ENCODE measurements around the gene PTGES3L. TPM values are rescaled to one million over a fixed set of nuclear protein-coding genes. Genes with fewer than 3 reads are reported as not detected.
A peak's percentile ranks its signal among the peaks of the same experiment; 100 is the strongest.

PTGES3L gene
- total RNA-seq, 2 donors from 2014 or later, result 0.52 TPM; not detected in 1

GRCh38 chr17:43025766-43026537 is 46.1 kb upstream of the PTGES3L start:
- Histone ChIP-seq H3K4me1 (peaks cover 17% of the 10 kb centered on the region), H3K4me3 (no peak overlapping the region), H3K27me3 (no peaks in the 10 kb centered on the region), H3K36me3 (replicated peaks in 1 of 2; ENCODE audit: insufficient read depth in 1 of 2, low read depth in 2 of 2) (no peaks in the 10 kb centered on the region), H3K9me3 (no peaks in the 10 kb centered on the region), H3K27ac (no peak overlapping the region)
- ATAC-seq (no peak), DNase-seq (no peak)
- 41 to 55% methylated on average over 7 to 16 of the region's 16 CpGs for WGBS, 2 donors
- intact Hi-C loops (cut with DNase I), result loop anchor here (10.0 kb wide), 2 partner anchors 109 to 289 kb away; no protein-coding TSS in a partner anchor
- TF ChIP-seq POLR2A (IDR thresholded peaks at IDR 0.05), result no peak

DNA sequence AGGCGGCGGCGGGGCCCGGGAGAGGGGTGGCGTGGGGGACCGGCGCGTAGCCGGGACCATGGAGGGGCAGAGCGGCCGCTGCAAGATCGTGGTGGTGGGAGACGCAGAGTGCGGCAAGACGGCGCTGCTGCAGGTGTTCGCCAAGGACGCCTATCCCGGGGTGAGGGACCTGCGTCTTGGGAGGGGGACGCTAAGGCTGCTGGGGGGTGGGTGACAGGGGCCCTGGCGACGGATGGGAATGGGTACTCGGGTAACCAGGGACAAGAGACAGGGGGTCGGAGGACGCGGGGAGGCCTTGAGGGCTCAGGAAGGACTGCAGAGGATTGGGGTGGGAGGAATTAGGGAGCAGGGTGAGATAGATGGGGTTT is 45.4 kb upstream of the PTGES3L start:
- Histone ChIP-seq H3K4me3 (no peak overlapping the region), H3K27me3 (no peaks in the 10 kb centered on the region), H3K36me3 (replicated peaks in 1 of 2; ENCODE audit: insufficient read depth in 1 of 2, low read depth in 2 of 2) (no peaks in the 10 kb centered on the region), H3K9me3 (no peaks in the 10 kb centered on the region), H3K4me1 (peaks cover 21% of the 10 kb centered on the region), H3K27ac (peak overlapping the region in 1 of 4 donors; percentile 33)
- DNase-seq, result no peak
- 4 to 8% methylated on average over 17 to 24 of the region's 27 CpGs for WGBS, 2 donors
- TF ChIP-seq, protein P1, sequence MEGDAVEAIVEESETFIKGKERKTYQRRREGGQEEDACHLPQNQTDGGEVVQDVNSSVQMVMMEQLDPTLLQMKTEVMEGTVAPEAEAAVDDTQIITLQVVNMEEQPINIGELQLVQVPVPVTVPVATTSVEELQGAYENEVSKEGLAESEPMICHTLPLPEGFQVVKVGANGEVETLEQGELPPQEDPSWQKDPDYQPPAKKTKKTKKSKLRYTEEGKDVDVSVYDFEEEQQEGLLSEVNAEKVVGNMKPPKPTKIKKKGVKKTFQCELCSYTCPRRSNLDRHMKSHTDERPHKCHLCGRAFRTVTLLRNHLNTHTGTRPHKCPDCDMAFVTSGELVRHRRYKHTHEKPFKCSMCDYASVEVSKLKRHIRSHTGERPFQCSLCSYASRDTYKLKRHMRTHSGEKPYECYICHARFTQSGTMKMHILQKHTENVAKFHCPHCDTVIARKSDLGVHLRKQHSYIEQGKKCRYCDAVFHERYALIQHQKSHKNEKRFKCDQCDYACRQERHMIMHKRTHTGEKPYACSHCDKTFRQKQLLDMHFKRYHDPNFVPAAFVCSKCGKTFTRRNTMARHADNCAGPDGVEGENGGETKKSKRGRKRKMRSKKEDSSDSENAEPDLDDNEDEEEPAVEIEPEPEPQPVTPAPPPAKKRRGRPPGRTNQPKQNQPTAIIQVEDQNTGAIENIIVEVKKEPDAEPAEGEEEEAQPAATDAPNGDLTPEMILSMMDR (IDR thresholded peaks at IDR 0.05), result no peak
- TF ChIP-seq POLR2A (IDR thresholded peaks at IDR 0.05), result no peak
- intact Hi-C loops (cut with DNase I), result loop anchor here (10.0 kb wide), 2 partner anchors 110 to 290 kb away; no protein-coding TSS in a partner anchor
- no peak for ATAC-seq

DNA sequence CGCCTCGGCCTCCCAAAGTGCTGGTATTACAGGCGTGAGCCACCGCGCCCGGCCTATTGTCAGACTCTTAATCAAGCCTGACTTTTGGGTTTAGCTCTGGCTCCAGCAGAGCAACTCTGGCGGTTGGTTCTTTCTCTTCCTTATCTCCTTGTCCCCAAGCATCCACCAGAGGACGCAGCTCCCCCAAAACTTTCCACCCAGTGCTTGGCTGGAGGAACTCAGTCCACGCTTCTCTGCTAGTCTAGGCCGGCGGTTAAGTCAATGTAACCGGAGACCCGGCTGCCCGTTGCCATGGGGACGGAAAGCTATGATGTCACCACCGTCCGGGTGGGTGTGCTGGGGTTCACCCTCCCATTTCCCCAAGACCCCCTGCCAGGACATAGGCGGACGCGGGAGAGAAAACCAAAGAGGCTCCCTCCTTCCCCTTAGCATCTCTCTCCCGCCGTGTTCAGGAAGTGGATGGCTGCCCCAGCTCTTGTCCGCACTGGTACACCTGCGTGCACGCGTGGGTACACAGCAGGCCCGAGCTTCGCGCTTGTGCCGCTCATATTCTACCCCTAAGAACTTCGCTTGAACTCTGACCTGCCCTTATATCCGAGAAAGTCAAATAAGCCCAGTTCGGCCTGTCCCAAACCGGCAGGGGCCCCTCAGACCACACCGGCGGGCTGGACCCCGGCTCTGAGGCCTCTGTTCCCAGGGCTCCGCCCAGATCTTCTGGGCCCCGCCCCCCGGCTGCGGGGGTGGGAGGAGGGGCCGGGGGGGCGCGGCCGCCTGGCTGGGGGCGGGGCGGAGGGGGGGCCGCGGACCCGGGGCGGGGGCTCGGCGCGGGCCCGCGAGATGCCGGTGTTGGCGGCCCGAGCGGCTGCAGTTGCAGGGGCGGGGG is 44.8 kb upstream of the PTGES3L start, which contains the start of gene RND2:
RND2 (plus strand) TSS at position 825 of the 883 bp plus-strand sequence. CDS start 117 bp downstream, outside the sequence.
- Histone ChIP-seq H3K4me3 (peak within 1 kb of the TSS; percentile 10 to 14), H3K36me3 (replicated peaks in 1 of 2; ENCODE audit: insufficient read depth in 1 of 2, low read depth in 2 of 2) (no peaks in the 10 kb centered on the region), H3K9me3 (no peaks in the 10 kb centered on the region), H3K4me1 (peaks cover 28% of the 10 kb centered on the region), H3K27ac (peak within 1 kb of the TSS; percentile 33 to 75 (median 60)), H3K27me3 (no peaks in the 10 kb centered on the region)
- WGBS, 2 donors, result 3 to 4% methylated on average over 31 to 41 of the region's 61 CpGs
- intact Hi-C loops (cut with DNase I), result loop anchor here (10.0 kb wide), 2 partner anchors 110 to 290 kb away; no protein-coding TSS in a partner anchor
- ATAC-seq, result peak; percentile 75
- peak; percentile 85 to 91 (median 90) for DNase-seq
- peak in 2 of 3 donors; percentile 52 to 70 for TF ChIP-seq POLR2A (IDR thresholded peaks at IDR 0.05)
- TF ChIP-seq, protein P1 (IDR thresholded peaks at IDR 0.05), result peak; percentile 33 to 82 (median 70)

DNA sequence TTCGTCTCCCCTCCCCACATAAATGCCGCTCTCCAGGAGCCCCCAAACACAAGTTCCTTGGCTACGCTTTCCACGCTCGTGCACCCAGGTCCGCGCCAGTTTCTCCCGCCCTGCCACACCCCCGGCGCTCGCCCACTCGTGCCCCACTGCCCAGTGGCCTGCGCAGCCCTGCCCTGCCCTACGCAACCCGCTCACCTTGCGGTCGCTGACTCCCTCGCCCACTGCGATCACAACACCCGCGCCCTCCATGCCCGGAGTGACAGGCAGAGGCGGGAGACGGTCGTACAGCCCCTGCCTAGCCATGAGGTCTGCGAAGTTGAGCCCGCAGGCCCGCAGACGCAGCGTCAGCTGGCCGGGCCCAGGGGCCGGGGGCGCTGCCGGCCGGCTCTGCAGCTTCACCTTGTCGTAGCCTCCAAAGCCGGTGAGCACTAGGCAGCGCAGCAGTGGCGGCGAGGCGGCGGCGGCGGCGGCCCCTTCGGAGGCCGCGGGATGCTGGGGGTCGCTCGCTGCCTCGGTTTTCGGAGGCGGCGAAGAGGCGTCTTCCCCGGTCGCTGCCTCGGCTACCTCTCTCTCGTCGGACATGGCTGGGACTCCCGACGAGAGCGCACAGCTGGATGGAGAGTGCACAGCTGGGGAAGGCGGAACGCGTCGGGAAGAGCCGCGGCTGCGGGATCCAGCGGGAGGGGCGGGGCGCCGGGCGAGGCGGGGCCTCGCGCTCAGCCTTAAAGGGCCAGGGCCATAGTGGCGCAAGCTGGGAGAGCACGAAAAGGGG is 42.0 kb upstream of the PTGES3L start, which contains the start of gene VAT1:
VAT1 (minus strand) TSS at position 645 of the 772 bp plus-strand sequence; CDS start at position 582, 63 bp downstream.
- Histone ChIP-seq H3K9me3 (no peaks in the 10 kb centered on the region), H3K27ac (peak within 1 kb of the TSS; percentile 63 to 83 (median 76)), H3K4me1 (peaks cover 31% of the 10 kb centered on the region), H3K27me3 (no peaks in the 10 kb centered on the region), H3K36me3 (replicated peaks in 1 of 2; ENCODE audit: insufficient read depth in 1 of 2, low read depth in 2 of 2) (no peaks in the 10 kb centered on the region), H3K4me3 (peak within 1 kb of the TSS; percentile 55 to 90)
- intact Hi-C loops (cut with DNase I), result loop anchor here (10.0 kb wide), 2 partner anchors 113 to 293 kb away; no protein-coding TSS in a partner anchor
- DNase-seq, result peak; percentile 82 to 86 (median 83)
- 0% methylated on average over 3 to 78 of the region's 80 CpGs for WGBS, 2 donors
- peak; percentile 68 for ATAC-seq
- TF ChIP-seq, protein P1 (IDR thresholded peaks at IDR 0.05), result peak in 2 of 7 experiments; percentile 4 to 6
- TF ChIP-seq POLR2A (IDR thresholded peaks at IDR 0.05), result peak; percentile 33 to 58 (median 55)
